Activated T-helper 1 cell treated with anti-CD3 and anti-CD28 coated beads, Interleukin-2, amount 50 U/mL, for 16 hours (primary cell): Measurements from ENCODE around the gene TEDC1.

Source experiments
- DNase-seq, 2 donors: peaks; one replicate each; pipeline ENCODE4 v3.0.0-alpha.2; 2020; ENCODE audit warnings: low read depth in 1 of 2, low spot score in 1 of 2

TEDC1 gene

GRCh38 chr14:105458010-105458409 lies 33.0 kb upstream of the TEDC1 start:
- DNase-seq = no peak

DNA sequence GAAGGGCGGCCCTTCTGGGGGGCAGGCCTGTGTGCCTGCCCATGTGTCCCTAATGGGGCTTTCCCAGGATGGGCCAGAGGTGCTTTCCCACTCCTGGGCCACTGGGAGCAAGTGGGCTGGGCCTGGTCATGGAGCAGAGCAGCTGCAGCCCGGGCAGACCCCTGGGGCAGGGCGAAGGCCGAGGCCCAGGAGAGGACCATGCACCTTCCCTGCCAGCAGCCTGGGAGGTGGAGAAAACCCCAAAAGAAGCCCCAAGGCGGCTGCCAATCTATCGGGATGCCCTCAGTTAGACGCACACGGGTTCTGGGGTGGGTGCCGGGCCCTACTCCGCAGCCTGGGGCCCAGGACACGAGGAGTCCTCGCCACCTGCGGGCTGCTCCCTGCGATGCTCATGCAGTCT lies 32.5 kb upstream of the TEDC1 start:
- no peak for DNase-seq

GRCh38 chr14:105460116-105460515 lies 30.9 kb upstream of the TEDC1 start:
- DNase-seq = no peak

DNA sequence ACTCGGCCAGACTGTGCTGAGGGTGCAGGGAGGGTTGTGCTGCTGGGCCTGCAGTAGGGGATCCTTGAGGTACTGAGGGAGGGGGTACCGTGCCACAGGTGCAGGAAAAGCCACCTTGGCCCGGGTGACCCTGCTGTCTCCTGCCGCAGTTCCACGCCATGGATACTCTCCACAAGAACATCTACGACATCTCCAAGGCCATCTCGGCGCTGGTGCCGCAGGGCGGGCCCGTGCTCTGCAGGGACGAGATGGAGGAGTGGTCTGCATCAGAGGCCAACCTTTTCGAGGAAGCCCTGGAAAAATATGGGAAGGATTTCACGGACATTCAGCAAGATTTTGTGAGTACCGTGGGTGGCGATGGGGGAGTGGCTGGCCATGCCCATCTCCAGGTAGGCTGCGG lies 30.4 kb upstream of the TEDC1 start:
- DNase-seq = no peak

GRCh38 chr14:105461903-105462302 lies 29.1 kb upstream of the TEDC1 start:
- no peak for DNase-seq

DNA sequence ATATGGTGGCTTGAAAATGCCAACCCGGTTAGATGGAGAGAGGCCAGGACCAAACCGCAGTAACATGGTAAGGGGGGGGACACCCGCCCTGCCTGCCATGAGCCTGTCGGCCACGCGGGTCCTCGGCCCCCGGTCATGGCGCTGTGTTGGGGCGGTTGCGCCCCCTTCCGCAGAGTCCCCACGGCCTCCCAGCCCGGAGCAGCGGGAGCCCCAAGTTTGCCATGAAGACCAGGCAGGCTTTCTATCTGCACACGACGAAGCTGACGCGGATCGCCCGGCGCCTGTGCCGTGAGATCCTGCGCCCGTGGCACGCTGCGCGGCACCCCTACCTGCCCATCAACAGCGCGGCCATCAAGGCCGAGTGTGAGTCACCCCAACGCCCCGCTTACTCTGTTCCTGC lies 26.5 kb upstream of the TEDC1 start:
- no peak for DNase-seq

DNA sequence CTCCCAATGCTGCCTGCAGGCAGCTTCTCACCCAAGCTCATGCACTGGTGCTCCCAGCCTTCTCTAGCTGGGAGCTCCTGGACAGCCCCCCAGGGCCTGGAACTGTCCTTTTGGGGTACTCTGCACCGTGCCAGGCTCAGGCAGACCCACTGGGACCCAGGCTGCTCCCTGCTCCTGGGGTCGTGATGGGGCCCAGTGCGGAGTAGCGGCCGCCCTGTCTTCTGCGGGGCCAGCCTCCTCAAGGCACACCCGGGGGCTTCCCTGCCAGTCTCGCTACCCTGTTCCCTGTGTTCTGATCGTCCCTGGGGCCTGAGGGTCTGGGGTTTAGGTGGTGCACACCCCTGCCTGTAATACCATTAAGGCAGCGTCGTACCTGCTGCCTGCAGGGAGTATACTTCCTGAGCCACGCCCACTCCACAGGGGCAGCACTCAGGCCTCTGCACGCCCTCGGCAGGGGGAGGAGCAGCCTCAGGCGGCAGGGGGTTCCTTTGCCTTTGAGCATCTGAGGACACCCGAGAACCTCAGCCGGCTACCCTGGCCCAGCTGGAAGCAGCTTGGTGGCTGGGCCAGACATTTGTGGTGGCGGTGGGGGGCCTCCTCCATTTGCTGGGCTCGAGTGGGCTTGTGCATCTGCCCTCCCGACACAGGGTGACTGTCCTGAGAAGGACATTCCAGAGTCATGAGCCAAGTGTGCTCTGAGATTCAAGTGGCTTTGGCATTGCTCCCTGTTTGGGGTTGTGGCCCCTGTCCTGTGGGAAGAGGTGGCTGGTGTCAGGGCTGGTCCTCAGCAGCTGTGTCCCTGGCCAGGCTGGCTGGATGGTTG lies 25.6 kb upstream of the TEDC1 start:
- DNase-seq = no peak

DNA sequence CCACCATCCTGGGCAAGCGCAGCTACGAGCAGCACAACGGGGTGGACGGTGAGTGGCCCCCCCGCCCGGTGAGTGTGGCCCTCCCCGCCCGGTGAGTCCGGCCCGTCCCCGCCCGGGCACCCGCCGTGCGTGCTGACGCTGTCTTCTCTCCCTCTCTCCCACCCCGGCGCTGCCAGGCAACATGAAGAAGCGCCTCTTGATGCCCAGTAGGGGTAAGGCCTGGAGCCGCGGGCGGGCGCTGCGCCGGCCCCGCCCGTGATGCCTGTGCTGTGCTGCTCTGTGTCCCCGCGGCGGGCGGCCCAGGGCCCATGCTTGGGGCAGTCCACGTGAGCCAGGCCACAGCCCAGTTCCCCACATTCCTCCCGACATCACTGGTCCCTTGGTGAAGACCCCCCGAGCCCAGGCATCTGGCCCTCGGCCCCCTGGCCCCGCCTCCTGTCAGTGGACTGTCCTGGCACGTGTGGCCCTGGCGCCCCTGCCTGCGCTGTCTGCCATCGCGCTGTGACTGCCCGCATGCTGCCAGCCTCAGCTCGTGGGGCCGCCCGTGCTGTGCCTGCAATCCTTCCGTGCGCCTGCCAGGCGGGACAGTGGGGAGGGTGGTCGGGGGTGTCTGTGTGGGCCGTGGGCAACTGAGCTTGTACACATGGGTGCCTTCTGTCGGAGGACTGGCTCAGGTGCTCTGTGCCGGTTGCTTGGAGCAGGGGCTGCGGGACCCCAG lies 24.4 kb upstream of the TEDC1 start:
- no peak for DNase-seq

GRCh38 chr14:105467249-105467941 lies 23.7 kb upstream of the TEDC1 start:
- DNase-seq = no peak

DNA sequence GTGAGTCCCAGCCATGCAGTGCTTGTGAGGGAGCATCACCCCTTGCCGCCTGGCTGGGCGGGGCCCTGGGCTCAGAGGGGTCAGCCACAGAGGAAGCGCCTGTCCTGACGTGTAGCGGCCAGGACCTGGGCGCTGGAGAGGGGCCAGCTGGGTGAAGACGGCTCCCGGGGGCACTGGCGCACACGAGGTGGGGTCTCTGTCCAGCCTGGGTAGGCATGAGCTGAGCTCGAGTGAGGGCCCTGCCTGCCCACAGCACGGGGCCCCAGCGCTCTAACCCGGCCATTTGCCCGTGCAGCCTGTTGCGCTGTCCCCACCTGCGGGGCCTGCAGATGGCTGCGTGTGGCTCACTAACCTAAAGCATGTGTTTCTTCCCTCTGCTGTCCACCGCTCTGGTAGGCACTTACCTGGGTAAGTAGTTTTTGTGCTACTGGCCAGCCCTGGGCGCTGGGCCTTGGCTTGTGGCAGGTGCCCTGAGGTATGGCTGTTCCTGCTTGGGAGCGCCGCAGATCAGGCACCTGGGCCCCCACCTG lies 23.0 kb upstream of the TEDC1 start:
- DNase-seq = no peak

- DNase-seq = no peak
Measured at GRCh38 chr14:105468621-105469241, 22.3 kb upstream of the TEDC1 start.

GRCh38 chr14:105469456-105470349 lies 21.3 kb upstream of the TEDC1 start:
- no peak for DNase-seq

DNA sequence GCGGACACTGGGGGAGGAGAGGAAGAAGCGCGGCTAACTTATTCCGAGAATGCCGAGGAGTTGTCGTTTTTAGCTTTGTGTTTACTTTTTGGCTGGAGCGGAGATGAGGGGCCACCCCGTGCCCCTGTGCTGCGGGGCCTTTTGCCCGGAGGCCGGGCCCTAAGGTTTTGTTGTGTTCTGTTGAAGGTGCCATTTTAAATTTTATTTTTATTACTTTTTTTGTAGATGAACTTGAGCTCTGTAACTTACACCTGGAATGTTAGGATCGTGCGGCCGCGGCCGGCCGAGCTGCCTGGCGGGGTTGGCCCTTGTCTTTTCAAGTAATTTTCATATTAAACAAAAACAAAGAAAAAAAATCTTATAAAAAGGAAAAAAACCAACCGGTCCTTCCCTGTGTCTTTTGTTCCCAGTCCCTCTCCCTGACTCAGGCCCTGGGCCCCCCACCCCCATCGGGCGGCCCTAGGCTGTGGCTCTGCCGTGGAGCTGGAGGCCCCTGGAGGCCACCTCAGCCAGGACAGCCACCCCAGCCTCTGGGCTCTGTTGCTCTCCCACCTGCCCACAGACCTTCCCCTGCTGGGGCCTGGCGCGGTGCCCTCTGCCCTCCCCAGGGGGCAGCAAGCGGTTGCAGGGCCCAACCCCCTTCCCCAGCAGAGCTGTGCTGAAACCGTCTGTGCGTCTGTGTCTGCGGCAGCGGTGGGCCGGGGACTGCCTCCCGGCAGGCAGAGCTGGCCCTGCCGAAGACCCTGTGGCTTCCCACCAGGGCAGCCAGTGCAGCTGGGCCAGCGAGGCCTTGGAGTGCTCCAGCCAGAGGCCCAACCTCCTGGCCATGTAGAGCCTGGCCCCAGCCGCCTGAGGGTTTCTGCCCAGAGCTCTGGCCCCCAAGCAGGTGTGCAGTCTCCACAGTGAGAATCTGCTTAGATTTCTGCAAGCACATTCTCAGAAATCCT lies 20.4 kb upstream of the TEDC1 start:
- DNase-seq = no peak

- DNase-seq = no peak
Measured at GRCh38 chr14:105471297-105471821, 19.7 kb upstream of the TEDC1 start.

DNA sequence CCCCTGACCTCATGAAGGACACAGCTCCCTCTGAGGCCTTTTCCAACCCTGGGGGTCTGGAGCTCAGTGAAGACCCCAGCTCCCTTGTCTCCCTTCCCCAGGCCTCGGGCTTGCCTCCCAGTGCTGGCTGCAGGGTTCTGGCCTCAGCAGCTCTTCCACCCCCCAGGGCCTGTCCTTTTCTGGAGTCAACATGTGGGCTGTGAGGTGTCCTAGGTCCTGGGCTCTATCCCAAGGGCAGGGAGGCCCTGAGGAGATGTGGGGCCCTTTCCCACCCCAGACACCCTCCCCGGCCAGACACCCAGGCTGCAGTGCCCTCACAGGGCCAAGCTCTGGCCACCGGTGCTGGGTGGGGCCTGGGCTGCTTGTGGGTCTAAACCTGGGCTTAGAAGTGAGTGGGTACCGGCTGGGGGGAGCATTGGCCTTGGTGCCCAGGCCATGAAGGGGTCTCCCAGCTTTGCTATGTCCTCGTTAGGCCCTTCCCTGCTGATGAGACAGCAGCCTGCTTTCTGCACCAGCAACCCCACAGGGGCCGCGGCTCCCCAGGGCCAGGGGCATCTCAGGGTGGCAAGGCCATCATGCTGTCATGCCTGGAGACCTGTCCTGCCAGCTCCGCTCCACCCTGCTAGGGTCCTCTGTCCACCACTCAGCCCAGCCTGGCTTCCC lies 19.1 kb upstream of the TEDC1 start:
- no peak for DNase-seq

GRCh38 chr14:105472486-105472991 lies 18.5 kb upstream of the TEDC1 start:
- no peak for DNase-seq

- DNase-seq = no peak
Measured at GRCh38 chr14:105473033-105473676, 17.9 kb upstream of the TEDC1 start.
